OCI-LY3 (cell line): ENCODE data around the gene ATXN7.

ENCODE experiments used
- H2AFZ ChIP-seq: fragments of 200-600, 300-600 bp; shearing (Covaris generic); 2 replicates; pipeline ENCODE4 v1.6.0; 2014; ENCODE audit warnings: antibody characterized with exemption, low read depth, low read length
- H3K27ac ChIP-seq: fragments of 200-600, 300-600 bp; sonication (generic); 2 replicates; pipeline ENCODE4 v1.5.1; 2014; ENCODE audit warnings: mild to moderate bottlenecking, low read length, moderate library complexity, mixed read lengths
- H3K27me3 ChIP-seq: fragments of 200-600, 300-600 bp; sonication (generic); 2 replicates; pipeline ENCODE4 v1.6.1; 2014; ENCODE audit warnings: low read depth, low read length, mixed read lengths
- H3K36me3 ChIP-seq: fragments of 200-600, 300-600 bp; sonication (generic); replicated peaks from 2 replicates; pipeline ENCODE3; 2014; ENCODE audit warnings: low read depth, low read length, mixed read lengths
- H3K4me1 ChIP-seq: fragments of 300-600, 200-600 bp; sonication (generic); 2 replicates; pipeline ENCODE4 v1.6.1; 2014; ENCODE audit warnings: low read length, mixed read lengths
- H3K4me2 ChIP-seq: fragments of 200-600, 300-600 bp; sonication (generic); 2 replicates; pipeline ENCODE4 v1.6.1; 2014; ENCODE audit warnings: low read length, mixed read lengths
- H3K4me3 ChIP-seq: fragments of 300-600, 200-600 bp; sonication (generic); 2 replicates; pipeline ENCODE4 v1.5.1; 2014; ENCODE audit warnings: antibody characterized with exemption, mild to moderate bottlenecking, low read length, moderate library complexity
- H3K79me2 ChIP-seq: fragments of 300-600, 200-600 bp; shearing (Covaris generic); 2 replicates; pipeline ENCODE4 v1.6.1; 2014; ENCODE audit warnings: mild to moderate bottlenecking, low read length, mixed read lengths
- H3K9ac ChIP-seq: fragments of 300-600, 200-600 bp; shearing (Covaris generic); 2 replicates; pipeline ENCODE4 v1.6.0; 2014; ENCODE audit warnings: mild to moderate bottlenecking, low read length, moderate library complexity
- H3K9me3 ChIP-seq: fragments of 200-600, 300-600 bp; shearing (Covaris generic); 2 replicates; pipeline ENCODE4 v1.6.1; 2014; ENCODE audit warnings: low read length, mixed read lengths; ENCODE audit not compliant: insufficient read depth
- H4K20me1 ChIP-seq: fragments of 200-600, 300-600 bp; sonication (generic); 2 replicates; pipeline ENCODE4 v1.6.1; 2016; ENCODE audit warnings: low read length, mixed read lengths; ENCODE audit not compliant: insufficient read depth
- EZH2phosphoT487 ChIP-seq: fragments of 200-600 bp; shearing (Covaris generic); IDR thresholded peaks from 2 replicates; pipeline ENCODE4 v1.6.1; 2018; ENCODE audit warnings: antibody characterized with exemption, mixed run types, low read depth
- TF ChIP-seq, protein P1 (sequence below): fragments of 200-600, 300-600 bp; sonication (generic); IDR thresholded peaks from 2 replicates; pipeline ENCODE4 v1.5.1; 2014; ENCODE audit warnings: antibody characterized with exemption, low read length, low read depth

Gene ATXN7

DNA sequence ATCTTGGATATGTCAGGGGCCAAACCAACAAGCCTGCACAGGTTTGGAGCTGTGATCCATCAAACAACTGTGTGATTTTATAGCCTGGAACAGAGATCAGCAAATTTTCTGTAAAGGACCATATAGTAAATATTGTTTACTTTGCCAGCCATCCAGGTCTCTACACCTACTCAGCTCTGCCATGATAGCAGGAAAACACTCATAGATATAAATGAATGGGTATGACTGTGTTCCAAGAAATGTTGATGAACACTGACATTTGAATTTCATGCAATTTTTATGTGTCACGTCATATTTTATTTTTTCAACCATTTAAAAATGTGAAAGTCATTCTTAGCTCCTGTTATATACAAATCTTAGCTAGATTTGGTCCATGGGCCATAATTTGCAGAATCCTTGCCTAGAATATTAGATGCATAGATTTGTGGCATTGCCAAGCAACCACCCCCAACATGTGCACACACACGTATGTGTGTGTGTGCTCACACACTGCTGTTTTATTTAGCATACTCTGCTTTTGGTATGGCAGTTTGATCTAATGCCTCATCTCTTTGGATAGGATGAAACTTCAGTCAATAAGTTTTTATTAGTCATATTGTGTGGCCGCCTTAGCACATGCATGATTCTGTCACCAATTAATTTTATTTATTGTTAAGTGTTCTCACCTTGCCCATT is 6.4 kb downstream of the ATXN7 start:
- Histone ChIP-seq H3K4me2 (no peak overlapping the region), H2AFZ (no peak overlapping the region), H4K20me1 (peaks cover 51% of the 10 kb centered on the region), H3K36me3 (peaks cover 20% of the 10 kb centered on the region), H3K9me3 (no peaks in the 10 kb centered on the region), H3K4me3 (no peak overlapping the region), H3K4me1 (peaks cover 18% of the 10 kb centered on the region), H3K79me2 (peaks cover 94% of the 10 kb centered on the region), H3K27me3 (no peaks in the 10 kb centered on the region), H3K9ac (no peak overlapping the region), H3K27ac (no peak overlapping the region)
- TF ChIP-seq, protein P1, sequence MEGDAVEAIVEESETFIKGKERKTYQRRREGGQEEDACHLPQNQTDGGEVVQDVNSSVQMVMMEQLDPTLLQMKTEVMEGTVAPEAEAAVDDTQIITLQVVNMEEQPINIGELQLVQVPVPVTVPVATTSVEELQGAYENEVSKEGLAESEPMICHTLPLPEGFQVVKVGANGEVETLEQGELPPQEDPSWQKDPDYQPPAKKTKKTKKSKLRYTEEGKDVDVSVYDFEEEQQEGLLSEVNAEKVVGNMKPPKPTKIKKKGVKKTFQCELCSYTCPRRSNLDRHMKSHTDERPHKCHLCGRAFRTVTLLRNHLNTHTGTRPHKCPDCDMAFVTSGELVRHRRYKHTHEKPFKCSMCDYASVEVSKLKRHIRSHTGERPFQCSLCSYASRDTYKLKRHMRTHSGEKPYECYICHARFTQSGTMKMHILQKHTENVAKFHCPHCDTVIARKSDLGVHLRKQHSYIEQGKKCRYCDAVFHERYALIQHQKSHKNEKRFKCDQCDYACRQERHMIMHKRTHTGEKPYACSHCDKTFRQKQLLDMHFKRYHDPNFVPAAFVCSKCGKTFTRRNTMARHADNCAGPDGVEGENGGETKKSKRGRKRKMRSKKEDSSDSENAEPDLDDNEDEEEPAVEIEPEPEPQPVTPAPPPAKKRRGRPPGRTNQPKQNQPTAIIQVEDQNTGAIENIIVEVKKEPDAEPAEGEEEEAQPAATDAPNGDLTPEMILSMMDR = no peak
- TF ChIP-seq EZH2phosphoT487 = no peak

DNA sequence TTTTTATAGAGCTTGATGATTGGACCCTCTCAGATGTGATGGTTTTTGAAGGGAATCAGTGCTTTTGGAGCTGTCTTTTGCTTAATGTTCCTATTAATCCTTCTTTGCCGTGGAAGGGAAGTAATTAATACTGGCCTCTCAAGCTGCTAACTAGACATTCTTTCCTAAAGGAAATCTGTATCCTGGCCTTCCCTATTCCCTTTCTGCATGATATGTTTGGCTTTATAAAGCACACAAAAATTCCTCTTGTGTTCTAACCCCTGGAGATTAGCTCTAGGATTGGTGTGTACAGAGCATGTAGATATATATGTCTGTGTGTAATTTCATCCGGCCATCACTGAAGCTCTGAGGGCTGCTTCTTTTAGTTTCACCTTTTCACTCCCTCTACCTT is 6.9 kb downstream of the ATXN7 start:
- H3K4me3 ChIP-seq = no peak overlapping the region
- peaks cover 56% of the 10 kb centered on the region for H4K20me1 ChIP-seq
- no peaks in the 10 kb centered on the region for H3K27me3 ChIP-seq
- no peaks in the 10 kb centered on the region for H3K9me3 ChIP-seq
- no peak overlapping the region for H3K4me2 ChIP-seq
- no peak overlapping the region for H3K27ac ChIP-seq
- no peak overlapping the region for H2AFZ ChIP-seq
- TF ChIP-seq, protein P1 = no peak
- no peak for TF ChIP-seq EZH2phosphoT487
- H3K36me3 ChIP-seq = peaks cover 20% of the 10 kb centered on the region
- H3K9ac ChIP-seq = no peak overlapping the region
- H3K79me2 ChIP-seq = peaks cover 95% of the 10 kb centered on the region
- peaks cover 14% of the 10 kb centered on the region for H3K4me1 ChIP-seq

DNA sequence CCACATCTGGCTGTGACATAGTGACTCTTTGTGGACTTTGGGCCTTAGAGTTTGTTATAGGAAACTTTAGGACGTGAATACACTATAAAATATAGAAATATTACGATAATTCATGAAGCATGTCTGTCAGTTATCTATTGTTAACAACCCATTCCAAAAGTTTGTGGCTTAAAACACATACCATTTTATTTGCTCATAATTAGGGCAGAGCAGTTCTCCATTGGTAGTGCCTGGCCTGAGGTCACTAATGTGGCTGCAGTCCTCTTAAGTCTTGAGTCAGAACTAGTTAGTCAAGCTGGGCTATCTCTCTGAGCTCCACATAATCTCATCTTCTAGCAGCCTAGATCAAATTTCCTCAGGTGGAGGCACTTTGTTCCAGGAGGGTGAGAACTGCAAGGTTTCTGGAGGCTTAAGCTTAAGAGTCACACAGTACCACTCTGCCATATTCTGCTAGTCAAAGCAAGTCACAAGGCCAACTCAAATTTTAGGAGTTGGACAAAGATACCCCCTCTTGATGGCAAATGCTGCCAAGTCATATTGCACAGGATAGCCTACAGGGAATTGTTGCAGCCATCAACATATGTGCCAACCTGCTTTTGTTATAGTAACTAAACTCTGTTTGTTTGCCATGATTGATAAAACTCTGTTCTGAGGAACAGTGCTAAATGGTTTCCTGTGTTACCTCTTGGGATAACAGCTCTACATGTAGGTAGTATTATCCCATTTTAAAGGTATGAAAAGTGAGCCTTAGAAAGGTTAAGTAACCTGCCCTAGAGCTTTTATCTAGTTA is 8.7 kb downstream of the ATXN7 start:
- no peak overlapping the region for H3K4me2 ChIP-seq
- no peak overlapping the region for H3K27ac ChIP-seq
- H4K20me1 ChIP-seq = peaks cover 74% of the 10 kb centered on the region
- H3K79me2 ChIP-seq = peaks cover 95% of the 10 kb centered on the region
- TF ChIP-seq EZH2phosphoT487 = no peak
- TF ChIP-seq, protein P1 = no peak
- no peaks in the 10 kb centered on the region for H3K27me3 ChIP-seq
- peaks cover 14% of the 10 kb centered on the region for H3K4me1 ChIP-seq
- H3K36me3 ChIP-seq = peaks cover 15% of the 10 kb centered on the region
- H3K4me3 ChIP-seq = no peak overlapping the region
- H3K9me3 ChIP-seq = no peaks in the 10 kb centered on the region
- no peak overlapping the region for H2AFZ ChIP-seq
- no peak overlapping the region for H3K9ac ChIP-seq

DNA sequence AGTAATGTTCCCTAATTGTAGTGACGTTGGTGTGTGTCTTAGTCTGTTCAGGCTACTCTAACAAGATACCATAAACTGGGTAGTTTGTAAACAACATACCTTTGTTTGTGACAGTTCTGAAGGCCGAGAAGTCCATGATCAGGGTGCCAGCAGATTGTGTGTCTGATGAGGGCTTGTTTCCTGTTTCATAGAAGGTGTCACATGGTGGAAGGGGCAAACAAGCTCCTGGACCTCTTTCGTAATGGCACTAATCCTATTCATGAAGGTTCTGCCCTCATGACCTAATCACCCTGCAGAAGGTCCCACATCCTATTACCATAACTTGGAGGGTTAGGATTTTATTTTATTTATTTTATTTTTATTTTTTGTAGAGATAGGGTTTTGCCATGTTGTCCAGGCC is 11.1 kb downstream of the ATXN7 start:
- H3K4me3 ChIP-seq = no peak overlapping the region
- no peaks in the 10 kb centered on the region for H3K4me1 ChIP-seq
- H4K20me1 ChIP-seq = peaks cover 82% of the 10 kb centered on the region
- TF ChIP-seq EZH2phosphoT487 = no peak
- TF ChIP-seq, protein P1 = no peak
- H3K9ac ChIP-seq = no peak overlapping the region
- H3K27ac ChIP-seq = no peak overlapping the region
- no peaks in the 10 kb centered on the region for H3K9me3 ChIP-seq
- H3K27me3 ChIP-seq = no peaks in the 10 kb centered on the region
- no peak overlapping the region for H3K4me2 ChIP-seq
- H3K79me2 ChIP-seq = peaks cover 95% of the 10 kb centered on the region
- peaks cover 9% of the 10 kb centered on the region for H3K36me3 ChIP-seq
- H2AFZ ChIP-seq = no peak overlapping the region
